Measurements from ENCODE around the gene CFAP210.

CFAP210 gene

GRCh38 chr2:169673106-169673505 is 21.1 kb downstream of the CFAP210 start:
- no peaks in the 10 kb centered on the region for H3K36me3 Mint-ChIP-seq (ENCODE audit: low read depth)
- H3K9me3 Mint-ChIP-seq = no peaks in the 10 kb centered on the region
- peaks cover 5% of the 10 kb centered on the region for H3K27me3 Mint-ChIP-seq (ENCODE audit: low read depth)
- no peaks in the 10 kb centered on the region for H3K4me1 Mint-ChIP-seq (ENCODE audit: low read depth)
- H3K4me3 Mint-ChIP-seq = no peak overlapping the region
- no peak overlapping the region for H3K27ac Mint-ChIP-seq

DNA sequence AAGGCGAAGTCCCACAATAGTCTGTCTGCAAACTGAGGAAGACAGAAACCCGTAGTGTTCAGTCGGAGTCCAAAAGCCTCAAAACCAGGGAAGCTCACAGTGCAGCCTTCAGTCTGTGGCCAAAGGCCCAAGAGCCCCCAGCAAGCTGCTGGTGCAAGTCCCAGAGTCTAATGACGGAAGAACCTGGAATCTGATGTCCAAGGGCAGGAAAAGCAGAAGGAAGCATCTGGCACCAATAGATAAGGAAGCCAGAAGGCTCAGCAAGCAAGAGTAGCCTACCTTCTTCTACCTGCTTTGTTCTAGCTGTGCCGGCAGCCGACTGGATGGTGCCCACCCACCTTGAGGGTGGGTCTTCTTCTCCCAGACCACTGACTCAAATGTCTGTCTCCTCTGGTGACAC is 21.8 kb downstream of the CFAP210 start:
- no peak overlapping the region for H3K27ac Mint-ChIP-seq
- peaks cover 5% of the 10 kb centered on the region for H3K27me3 Mint-ChIP-seq (ENCODE audit: low read depth)
- no peaks in the 10 kb centered on the region for H3K36me3 Mint-ChIP-seq (ENCODE audit: low read depth)

DNA sequence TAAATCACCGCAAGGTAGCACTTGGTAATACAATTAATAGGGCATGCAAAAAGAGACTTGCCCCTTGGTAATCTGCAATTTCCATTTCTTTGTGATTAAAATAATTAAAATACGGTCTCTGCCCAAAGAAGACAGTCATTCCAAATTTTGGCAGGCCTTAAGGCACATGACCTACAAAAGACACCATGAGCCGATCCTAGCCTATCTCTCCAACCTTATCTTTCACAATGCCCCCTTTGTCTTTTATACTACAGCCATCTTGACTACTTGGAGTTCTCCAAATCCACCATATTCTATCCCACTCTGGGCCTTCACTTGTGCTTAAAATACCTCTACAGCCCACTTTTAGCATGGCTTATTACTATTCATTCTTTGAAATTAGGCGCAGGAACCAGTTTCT is 23.3 kb downstream of the CFAP210 start:
- Mint-ChIP-seq H3K27me3 (ENCODE audit: low read depth) (no peaks in the 10 kb centered on the region), H3K27ac (no peak overlapping the region), H3K4me1 (ENCODE audit: low read depth) (no peaks in the 10 kb centered on the region), H3K9me3 (no peaks in the 10 kb centered on the region), H3K36me3 (ENCODE audit: low read depth) (no peaks in the 10 kb centered on the region), H3K4me3 (no peak overlapping the region)

More for the DNA sequence above, 21.8 kb downstream of the CFAP210 start:
- no peaks in the 10 kb centered on the region for H3K9me3 Mint-ChIP-seq
- no peaks in the 10 kb centered on the region for H3K4me1 Mint-ChIP-seq (ENCODE audit: low read depth)
- no peak overlapping the region for H3K4me3 Mint-ChIP-seq

GRCh38 chr2:169670215-169670651 is 24.0 kb downstream of the CFAP210 start:
- Mint-ChIP-seq H3K4me3 (no peak overlapping the region), H3K36me3 (ENCODE audit: low read depth) (no peaks in the 10 kb centered on the region), H3K4me1 (ENCODE audit: low read depth) (no peaks in the 10 kb centered on the region), H3K27ac (no peak overlapping the region), H3K27me3 (ENCODE audit: low read depth) (no peaks in the 10 kb centered on the region), H3K9me3 (no peaks in the 10 kb centered on the region)

DNA sequence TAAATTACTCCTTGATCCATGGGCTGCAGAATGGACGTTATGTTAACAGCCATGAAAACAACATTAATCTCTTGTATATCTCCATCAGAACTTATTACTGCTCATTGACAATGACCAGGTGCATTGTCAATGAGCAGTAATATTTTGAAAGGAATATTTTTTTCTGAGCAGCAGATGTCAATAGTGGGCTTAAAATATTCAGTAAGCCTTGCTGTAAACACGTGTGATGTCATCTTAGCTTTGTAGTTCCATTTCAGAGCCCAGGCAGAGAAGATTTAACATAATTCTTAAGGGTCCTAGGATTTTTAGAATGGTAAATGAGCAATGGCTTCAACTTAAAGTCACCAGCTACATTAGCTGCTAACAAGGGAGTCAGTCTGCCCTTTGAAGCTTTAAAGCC is 26.6 kb downstream of the CFAP210 start:
- peaks cover 3% of the 10 kb centered on the region for H3K4me1 Mint-ChIP-seq (ENCODE audit: low read depth)
- H3K27ac Mint-ChIP-seq = no peak overlapping the region
- H3K27me3 Mint-ChIP-seq (ENCODE audit: low read depth) = peaks cover 3% of the 10 kb centered on the region
- no peaks in the 10 kb centered on the region for H3K36me3 Mint-ChIP-seq (ENCODE audit: low read depth)
- H3K4me3 Mint-ChIP-seq = no peak overlapping the region
- no peaks in the 10 kb centered on the region for H3K9me3 Mint-ChIP-seq

GRCh38 chr2:169664978-169665930 is 29.0 kb downstream of the CFAP210 start:
- no peaks in the 10 kb centered on the region for H3K9me3 Mint-ChIP-seq
- H3K4me1 Mint-ChIP-seq (ENCODE audit: low read depth) = peaks cover 3% of the 10 kb centered on the region
- H3K27ac Mint-ChIP-seq = no peak overlapping the region
- H3K27me3 Mint-ChIP-seq (ENCODE audit: low read depth) = peaks cover 7% of the 10 kb centered on the region
- no peak overlapping the region for H3K4me3 Mint-ChIP-seq
- H3K36me3 Mint-ChIP-seq (ENCODE audit: low read depth) = no peaks in the 10 kb centered on the region

DNA sequence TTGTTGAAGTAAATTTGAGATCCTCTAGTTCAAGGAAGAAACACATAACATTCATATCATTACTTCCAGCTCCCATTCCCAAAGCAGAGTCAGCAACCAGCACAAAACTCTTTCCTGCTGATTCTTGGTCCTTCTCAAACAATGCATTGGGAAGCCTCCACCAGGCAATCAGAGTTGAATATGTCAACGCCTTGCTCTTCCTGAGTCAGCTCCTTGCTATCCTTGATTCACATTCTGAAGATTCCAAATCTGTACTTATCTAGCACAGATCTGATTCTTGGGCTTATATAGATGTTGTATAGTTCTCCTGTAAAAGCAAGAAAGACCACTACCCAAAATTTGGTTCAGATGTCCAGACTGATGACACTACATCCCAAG is 29.6 kb downstream of the CFAP210 start:
- no peaks in the 10 kb centered on the region for H3K9me3 Mint-ChIP-seq
- H3K27ac Mint-ChIP-seq = no peak overlapping the region
- peaks cover 3% of the 10 kb centered on the region for H3K4me1 Mint-ChIP-seq (ENCODE audit: low read depth)
- no peaks in the 10 kb centered on the region for H3K36me3 Mint-ChIP-seq (ENCODE audit: low read depth)
- H3K4me3 Mint-ChIP-seq = no peak overlapping the region
- peaks cover 7% of the 10 kb centered on the region for H3K27me3 Mint-ChIP-seq (ENCODE audit: low read depth)

- H3K36me3 Mint-ChIP-seq (ENCODE audit: low read depth) = no peaks in the 10 kb centered on the region
- no peak overlapping the region for H3K4me3 Mint-ChIP-seq
- H3K27me3 Mint-ChIP-seq (ENCODE audit: low read depth) = peaks cover 7% of the 10 kb centered on the region
- no peaks in the 10 kb centered on the region for H3K9me3 Mint-ChIP-seq
- H3K4me1 Mint-ChIP-seq (ENCODE audit: low read depth) = peaks cover 3% of the 10 kb centered on the region
- no peak overlapping the region for H3K27ac Mint-ChIP-seq
Measured at GRCh38 chr2:169663247-169663646, 31.0 kb downstream of the CFAP210 start.

DNA sequence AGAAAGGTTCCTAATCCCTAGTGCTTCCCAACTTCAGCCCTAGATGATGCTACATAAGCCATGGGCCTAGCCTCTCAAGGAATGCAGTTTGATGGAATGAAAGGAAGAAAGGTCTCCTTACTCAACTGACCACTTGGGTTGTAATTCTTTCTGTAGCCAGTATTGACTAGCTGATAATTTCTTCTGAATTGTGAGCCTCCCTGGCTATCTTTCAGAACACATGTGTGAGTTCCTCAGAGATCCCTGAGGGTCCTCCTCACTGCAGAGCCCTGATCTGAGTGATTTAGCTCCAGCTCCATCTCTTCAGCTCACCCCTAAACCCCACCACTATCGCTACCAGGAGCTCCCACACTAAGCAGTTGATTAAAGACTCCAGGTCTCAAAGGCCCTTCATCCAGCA is 31.5 kb downstream of the CFAP210 start:
- Mint-ChIP-seq H3K9me3 (no peaks in the 10 kb centered on the region), H3K27me3 (ENCODE audit: low read depth) (peaks cover 7% of the 10 kb centered on the region), H3K27ac (no peak overlapping the region), H3K4me3 (no peak overlapping the region), H3K4me1 (ENCODE audit: low read depth) (peaks cover 3% of the 10 kb centered on the region), H3K36me3 (ENCODE audit: low read depth) (no peaks in the 10 kb centered on the region)

DNA sequence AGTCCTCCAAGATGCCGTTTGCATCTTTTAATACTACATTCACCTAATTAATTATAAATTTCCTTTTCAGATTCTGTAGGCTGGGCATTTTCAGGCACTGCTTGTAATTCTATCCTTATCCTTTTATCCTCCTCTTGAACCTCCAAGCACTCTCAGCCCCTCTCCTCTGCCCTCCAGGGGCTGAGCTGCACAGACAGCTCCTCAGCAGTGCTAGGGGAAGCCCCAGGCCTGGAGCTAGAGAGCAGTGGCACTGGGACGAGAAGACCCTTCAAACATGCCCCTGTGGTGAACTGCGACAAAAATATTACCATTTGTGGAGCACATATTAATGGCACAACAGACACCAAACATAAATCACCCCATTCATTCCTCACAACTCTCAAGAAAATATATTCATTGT is 32.9 kb downstream of the CFAP210 start:
- H3K4me3 Mint-ChIP-seq = no peak overlapping the region
- no peaks in the 10 kb centered on the region for H3K9me3 Mint-ChIP-seq
- H3K27ac Mint-ChIP-seq = no peak overlapping the region
- no peaks in the 10 kb centered on the region for H3K36me3 Mint-ChIP-seq (ENCODE audit: low read depth)
- peaks cover 9% of the 10 kb centered on the region for H3K27me3 Mint-ChIP-seq (ENCODE audit: low read depth)
- H3K4me1 Mint-ChIP-seq (ENCODE audit: low read depth) = peaks cover 3% of the 10 kb centered on the region

DNA sequence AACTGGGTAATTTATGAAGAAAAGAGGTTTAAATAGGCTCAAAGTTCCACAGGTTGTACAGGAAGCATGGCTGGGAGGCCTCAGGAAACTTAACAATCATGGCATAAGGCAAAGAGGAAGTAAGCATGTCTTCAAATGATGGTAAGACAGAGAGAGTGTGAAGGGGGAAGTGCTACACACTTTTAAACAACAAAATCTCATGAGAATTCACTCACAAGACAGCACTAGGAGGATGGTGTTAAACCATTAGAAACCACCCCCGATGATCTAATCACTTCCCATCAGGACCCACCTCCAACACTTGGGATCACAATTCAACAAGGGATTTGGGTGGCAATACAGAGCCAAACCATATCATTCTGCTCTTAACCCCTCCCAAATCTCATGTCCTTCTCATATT is 34.9 kb downstream of the CFAP210 start:
- no peaks in the 10 kb centered on the region for H3K9me3 Mint-ChIP-seq
- no peak overlapping the region for H3K4me3 Mint-ChIP-seq
- no peaks in the 10 kb centered on the region for H3K36me3 Mint-ChIP-seq (ENCODE audit: low read depth)
- H3K4me1 Mint-ChIP-seq (ENCODE audit: low read depth) = no peaks in the 10 kb centered on the region
- H3K27me3 Mint-ChIP-seq (ENCODE audit: low read depth) = peaks cover 18% of the 10 kb centered on the region
- H3K27ac Mint-ChIP-seq = no peak overlapping the region

DNA sequence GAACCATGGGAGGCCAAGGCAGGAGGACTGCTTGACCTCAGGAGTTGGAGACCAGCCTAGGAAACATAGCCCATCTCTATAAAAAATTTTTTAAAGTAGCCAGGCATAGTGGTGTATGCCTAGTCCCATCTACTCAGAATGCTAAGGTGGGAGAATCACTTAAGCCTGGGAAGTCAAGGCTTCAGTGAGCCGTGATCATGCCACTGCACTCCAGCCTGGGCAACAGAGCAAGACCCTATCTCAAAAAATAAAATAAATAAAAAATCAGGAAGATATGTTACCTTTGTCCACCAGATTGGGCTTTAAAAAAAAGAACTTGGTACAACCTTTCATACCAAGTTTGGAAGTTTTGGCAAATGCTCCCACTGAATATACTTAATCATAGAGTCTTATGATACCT is 35.3 kb downstream of the CFAP210 start:
- H3K36me3 Mint-ChIP-seq (ENCODE audit: low read depth) = no peaks in the 10 kb centered on the region
- no peak overlapping the region for H3K27ac Mint-ChIP-seq
- H3K9me3 Mint-ChIP-seq = no peaks in the 10 kb centered on the region
- H3K27me3 Mint-ChIP-seq (ENCODE audit: low read depth) = peaks cover 21% of the 10 kb centered on the region
- no peaks in the 10 kb centered on the region for H3K4me1 Mint-ChIP-seq (ENCODE audit: low read depth)
- H3K4me3 Mint-ChIP-seq = no peak overlapping the region

DNA sequence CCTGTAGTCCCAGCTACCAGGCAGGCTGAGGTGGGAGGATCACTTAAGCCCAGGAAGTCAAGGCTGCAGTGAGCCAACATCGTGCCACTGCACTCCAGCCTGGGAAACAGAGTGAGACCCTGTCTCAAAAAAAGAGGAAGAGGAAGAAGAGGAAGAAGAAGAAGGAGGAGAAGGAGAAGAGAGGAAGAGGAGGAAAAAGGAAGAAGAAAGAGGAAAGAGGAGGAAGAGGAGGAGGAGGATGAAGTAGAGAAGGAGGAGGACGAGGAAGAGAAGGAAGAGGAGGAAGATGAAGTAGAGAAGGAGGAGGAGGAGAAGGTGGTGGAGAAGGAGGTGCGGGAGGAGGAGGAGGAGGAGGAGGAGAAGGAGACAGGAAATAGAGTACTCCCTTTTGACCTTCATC is 38.0 kb downstream of the CFAP210 start:
- no peaks in the 10 kb centered on the region for H3K36me3 Mint-ChIP-seq (ENCODE audit: low read depth)
- no peak overlapping the region for H3K4me3 Mint-ChIP-seq
- H3K9me3 Mint-ChIP-seq = no peaks in the 10 kb centered on the region
- no peak overlapping the region for H3K27ac Mint-ChIP-seq
- no peaks in the 10 kb centered on the region for H3K4me1 Mint-ChIP-seq (ENCODE audit: low read depth)
- peaks cover 23% of the 10 kb centered on the region for H3K27me3 Mint-ChIP-seq (ENCODE audit: low read depth)

DNA sequence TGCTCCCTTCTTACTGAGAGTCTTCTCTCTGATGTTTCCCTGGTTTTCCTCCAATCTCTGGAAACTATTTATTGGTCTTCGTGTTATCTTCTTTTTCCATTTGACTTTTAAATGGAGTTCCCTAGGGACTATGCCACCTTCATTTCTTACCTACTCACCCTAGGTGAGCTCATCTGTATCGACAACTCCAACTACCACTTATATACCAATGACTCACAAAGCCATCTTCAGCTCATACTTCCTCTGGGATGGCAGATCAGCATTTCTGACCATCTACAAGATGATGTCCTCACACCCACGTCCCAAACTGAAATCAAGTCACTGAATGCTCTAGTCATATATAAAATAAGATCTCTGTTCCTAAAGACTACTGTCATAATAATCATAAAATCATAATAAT is 40.6 kb downstream of the CFAP210 start:
- Mint-ChIP-seq H3K36me3 (ENCODE audit: low read depth) (no peaks in the 10 kb centered on the region), H3K27ac (no peak overlapping the region), H3K4me3 (no peak overlapping the region), H3K9me3 (no peaks in the 10 kb centered on the region), H3K27me3 (ENCODE audit: low read depth) (peaks cover 30% of the 10 kb centered on the region), H3K4me1 (ENCODE audit: low read depth) (no peaks in the 10 kb centered on the region)

- Mint-ChIP-seq H3K4me1 (ENCODE audit: low read depth) (no peaks in the 10 kb centered on the region), H3K36me3 (ENCODE audit: low read depth) (no peaks in the 10 kb centered on the region), H3K27ac (no peak overlapping the region), H3K4me3 (no peak overlapping the region), H3K27me3 (ENCODE audit: low read depth) (peaks cover 18% of the 10 kb centered on the region), H3K9me3 (no peaks in the 10 kb centered on the region)
Measured at GRCh38 chr2:169649278-169649677, 44.9 kb downstream of the CFAP210 start.

Data from T-helper 1 cell treated with Interleukin-12 subunit alpha and Interleukin-12 subunit beta and Interleukin-4 antibody, amounts not matched to agents 30 μg/mL and 1 μg/mL, for 36 hours (primary cell).